ENCODE data around the gene TMED7.
"Not testable (repeated sequence)": the region's sequence is repeated elsewhere in the genome, so short reads cannot be mapped to it uniquely, and the experiment has no call there.

The TMED7 gene

DNA sequence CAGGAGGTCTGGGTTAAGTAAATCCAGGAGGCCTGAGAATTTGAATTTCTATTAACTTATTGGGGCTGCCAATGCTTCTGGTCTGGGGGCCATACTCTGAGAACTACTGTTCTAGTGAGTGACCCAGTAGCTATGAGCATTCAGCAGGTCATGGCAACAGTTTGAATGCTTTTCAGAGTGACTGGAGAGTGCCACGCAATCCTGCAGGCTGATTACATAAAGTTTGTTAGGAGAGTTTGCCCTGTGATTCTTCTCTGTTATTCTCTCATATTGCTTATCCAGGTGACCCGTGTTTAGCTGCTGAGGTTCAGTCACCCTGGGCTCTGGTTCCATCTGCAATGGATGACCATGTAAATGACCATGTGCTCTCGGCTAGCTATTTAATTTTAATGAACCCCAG is 22.2 kb upstream of the TMED7 start:
- Histone ChIP-seq H2AK5ac (ENCODE audit: low read depth, low read length) (no peak overlapping the region), H3K4me2 (ENCODE audit: insufficient read depth, low read length, poor library complexity, severe bottlenecking) (no peak overlapping the region), H4K8ac (ENCODE audit: low read depth, low read length) (no peak overlapping the region), H2BK5ac (ENCODE audit: low read length) (no peak overlapping the region), H3K18ac (ENCODE audit: low read length) (no peak overlapping the region), H2BK120ac (ENCODE audit: low read depth, low read length) (no peak overlapping the region), H3K9ac (ENCODE audit: low read depth, low read length, poor library complexity) (no peak overlapping the region), H2BK12ac (ENCODE audit: low read length) (no peak overlapping the region), H3K27ac (replicated peaks; ENCODE audit: low read length) (no peak overlapping the region), H3K36me3 (replicated peaks in 1 of 2; ENCODE audit: control insufficient read depth in 2 of 2, insufficient read depth in 2 of 2, low read length in 2 of 2) (no peaks in the 10 kb centered on the region), H3K14ac (ENCODE audit: low read length) (no peak overlapping the region), H2AFZ (ENCODE audit: low read length) (no peak overlapping the region), H3K4me3 (ENCODE audit: low read length in 2 of 2) (no peak overlapping the region), H3K27me3 (ENCODE audit: control insufficient read depth in 3 of 3, insufficient read depth in 3 of 3, low read depth in 1 of 3, low read length in 3 of 3) (no peaks in the 10 kb centered on the region), H2BK15ac (ENCODE audit: low read length) (no peak overlapping the region), H3K9me3 (replicated peaks in 1 of 2; ENCODE audit: control insufficient read depth in 2 of 2, insufficient read depth in 1 of 2, low read depth in 1 of 2, low read length in 2 of 2) (no peaks in the 10 kb centered on the region), H3K4ac (ENCODE audit: low read length) (no peak overlapping the region), H3K79me1 (ENCODE audit: low read depth, low read length) (no peaks in the 10 kb centered on the region), H3K23ac (ENCODE audit: low read depth, low read length, poor library complexity) (no peak overlapping the region), H4K91ac (ENCODE audit: low read depth, low read length, poor library complexity) (no peak overlapping the region), H3K4me1 (ENCODE audit: control insufficient read depth in 2 of 2, insufficient read depth in 1 of 2, low read depth in 1 of 2, low read length in 2 of 2) (no peaks in the 10 kb centered on the region)
- DNase-seq (ENCODE audit: low spot score) = no peak
- WGBS, 2 donors (ENCODE audit: extremely low coverage in 2 of 2, insufficient read length in 2 of 2, insufficient replicate concordance in 1 of 2) = no CpG with 5 or more reads among the region's 3 CpGs

DNA sequence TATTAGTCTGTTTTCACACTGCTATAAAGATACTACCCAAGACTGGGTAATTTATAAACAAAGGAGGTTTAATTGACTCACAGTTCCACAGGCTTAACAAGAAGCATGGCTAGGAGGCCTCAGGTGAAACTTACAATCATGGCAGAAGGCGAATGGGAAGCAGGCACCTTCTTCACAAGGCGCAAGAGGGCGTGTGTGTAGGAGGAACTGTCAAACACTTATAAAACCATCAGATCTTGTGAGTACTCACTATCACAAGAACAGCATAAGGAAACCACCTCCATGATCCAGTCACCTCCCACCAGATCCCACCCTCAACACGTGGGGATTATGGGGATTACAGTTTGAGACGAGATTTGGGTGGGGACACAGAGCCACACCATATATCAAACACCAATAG is 19.6 kb upstream of the TMED7 start:
- not testable (repeated sequence) for H2BK5ac ChIP-seq (ENCODE audit: low read length); H3K79me1 ChIP-seq (ENCODE audit: low read depth, low read length); H2BK12ac ChIP-seq (ENCODE audit: low read length); H3K9me3 ChIP-seq (replicated peaks in 1 of 2; ENCODE audit: control insufficient read depth in 2 of 2, insufficient read depth in 1 of 2, low read depth in 1 of 2, low read length in 2 of 2); H2BK15ac ChIP-seq (ENCODE audit: low read length); H3K36me3 ChIP-seq (replicated peaks in 1 of 2; ENCODE audit: control insufficient read depth in 2 of 2, insufficient read depth in 2 of 2, low read length in 2 of 2); DNase-seq (ENCODE audit: low spot score); H3K4ac ChIP-seq (ENCODE audit: low read length); H2AFZ ChIP-seq (ENCODE audit: low read length); H2BK120ac ChIP-seq (ENCODE audit: low read depth, low read length); H3K9ac ChIP-seq (ENCODE audit: low read depth, low read length, poor library complexity); H3K23ac ChIP-seq (ENCODE audit: low read depth, low read length, poor library complexity); H3K4me3 ChIP-seq (ENCODE audit: low read length in 2 of 2); H3K4me1 ChIP-seq (ENCODE audit: control insufficient read depth in 2 of 2, insufficient read depth in 1 of 2, low read depth in 1 of 2, low read length in 2 of 2); H3K27me3 ChIP-seq (ENCODE audit: control insufficient read depth in 3 of 3, insufficient read depth in 3 of 3, low read depth in 1 of 3, low read length in 3 of 3); H3K4me2 ChIP-seq (ENCODE audit: insufficient read depth, low read length, poor library complexity, severe bottlenecking); H2AK5ac ChIP-seq (ENCODE audit: low read depth, low read length); H3K14ac ChIP-seq (ENCODE audit: low read length); H4K91ac ChIP-seq (ENCODE audit: low read depth, low read length, poor library complexity); H4K8ac ChIP-seq (ENCODE audit: low read depth, low read length); H3K27ac ChIP-seq (replicated peaks; ENCODE audit: low read length); H3K18ac ChIP-seq (ENCODE audit: low read length)
- WGBS, 2 donors (ENCODE audit: extremely low coverage in 2 of 2, insufficient read length in 2 of 2, insufficient replicate concordance in 1 of 2) = no CpG with 5 or more reads among the region's 5 CpGs

DNA sequence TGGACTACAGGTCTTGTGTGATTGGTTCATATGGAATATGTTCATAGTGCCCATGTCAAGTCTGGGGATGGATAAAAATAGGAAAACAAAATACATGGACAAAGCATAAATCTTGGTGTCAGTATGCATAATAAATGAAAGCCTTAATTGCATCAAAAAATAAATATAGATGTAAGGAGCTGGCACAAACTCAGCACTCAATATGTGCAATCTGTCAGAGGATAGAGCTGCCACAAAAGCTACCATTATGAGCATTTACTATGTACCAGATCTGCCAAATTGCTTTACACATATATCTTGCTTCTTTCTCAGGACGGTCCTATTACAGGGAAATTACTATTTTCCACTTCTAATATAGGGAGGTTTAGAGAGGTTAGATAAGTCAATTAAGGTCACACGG is 18.2 kb upstream of the TMED7 start:
- H3K79me1 ChIP-seq (ENCODE audit: low read depth, low read length) = no peaks in the 10 kb centered on the region
- H2BK120ac ChIP-seq (ENCODE audit: low read depth, low read length) = no peak overlapping the region
- H3K9me3 ChIP-seq (replicated peaks in 1 of 2; ENCODE audit: control insufficient read depth in 2 of 2, insufficient read depth in 1 of 2, low read depth in 1 of 2, low read length in 2 of 2) = no peaks in the 10 kb centered on the region
- WGBS, 2 donors (ENCODE audit: extremely low coverage in 2 of 2, insufficient read length in 2 of 2, insufficient replicate concordance in 1 of 2) = no CpG with 5 or more reads among the region's 2 CpGs
- no peak for DNase-seq (ENCODE audit: low spot score)
- no peak overlapping the region for H3K4me2 ChIP-seq (ENCODE audit: insufficient read depth, low read length, poor library complexity, severe bottlenecking)
- H4K91ac ChIP-seq (ENCODE audit: low read depth, low read length, poor library complexity) = no peak overlapping the region
- H3K14ac ChIP-seq (ENCODE audit: low read length) = no peak overlapping the region
- no peak overlapping the region for H3K4me3 ChIP-seq (ENCODE audit: low read length in 2 of 2)
- no peak overlapping the region for H3K27ac ChIP-seq (replicated peaks; ENCODE audit: low read length)
- no peak overlapping the region for H3K4ac ChIP-seq (ENCODE audit: low read length)
- no peak overlapping the region for H2AFZ ChIP-seq (ENCODE audit: low read length)
- H2AK5ac ChIP-seq (ENCODE audit: low read depth, low read length) = no peak overlapping the region
- no peaks in the 10 kb centered on the region for H3K36me3 ChIP-seq (replicated peaks in 1 of 2; ENCODE audit: control insufficient read depth in 2 of 2, insufficient read depth in 2 of 2, low read length in 2 of 2)
- no peak overlapping the region for H4K8ac ChIP-seq (ENCODE audit: low read depth, low read length)
- no peaks in the 10 kb centered on the region for H3K4me1 ChIP-seq (ENCODE audit: control insufficient read depth in 2 of 2, insufficient read depth in 1 of 2, low read depth in 1 of 2, low read length in 2 of 2)
- H3K18ac ChIP-seq (ENCODE audit: low read length) = no peak overlapping the region
- H2BK5ac ChIP-seq (ENCODE audit: low read length) = no peak overlapping the region
- no peak overlapping the region for H3K9ac ChIP-seq (ENCODE audit: low read depth, low read length, poor library complexity)
- no peak overlapping the region for H3K23ac ChIP-seq (ENCODE audit: low read depth, low read length, poor library complexity)
- no peaks in the 10 kb centered on the region for H3K27me3 ChIP-seq (ENCODE audit: control insufficient read depth in 3 of 3, insufficient read depth in 3 of 3, low read depth in 1 of 3, low read length in 3 of 3)
- no peak overlapping the region for H2BK12ac ChIP-seq (ENCODE audit: low read length)
- no peak overlapping the region for H2BK15ac ChIP-seq (ENCODE audit: low read length)

DNA sequence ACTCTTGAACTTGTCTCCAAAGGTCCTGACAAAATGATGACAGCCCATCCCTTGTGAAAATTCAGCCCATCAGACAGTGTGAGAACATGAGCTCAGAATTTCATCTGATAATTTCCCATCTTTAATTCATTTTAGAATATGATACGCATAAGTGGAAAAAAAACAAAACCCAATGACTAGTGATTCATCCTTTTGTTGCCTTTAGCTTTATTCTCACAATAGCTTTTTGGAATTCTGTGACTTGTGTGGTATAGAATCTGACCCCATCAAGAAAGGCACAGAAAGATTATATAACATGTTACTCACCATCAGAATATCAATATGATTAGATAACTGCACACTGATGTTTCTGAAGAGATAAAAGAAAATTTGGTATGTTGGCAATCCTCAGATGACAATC is 16.1 kb upstream of the TMED7 start:
- no peak overlapping the region for H2AFZ ChIP-seq (ENCODE audit: low read length)
- H3K18ac ChIP-seq (ENCODE audit: low read length) = no peak overlapping the region
- no peaks in the 10 kb centered on the region for H3K79me1 ChIP-seq (ENCODE audit: low read depth, low read length)
- H3K4me1 ChIP-seq (ENCODE audit: control insufficient read depth in 2 of 2, insufficient read depth in 1 of 2, low read depth in 1 of 2, low read length in 2 of 2) = peaks cover 2 to 3% of the 10 kb centered on the region in 2 donors
- no peak overlapping the region for H4K8ac ChIP-seq (ENCODE audit: low read depth, low read length)
- H3K23ac ChIP-seq (ENCODE audit: low read depth, low read length, poor library complexity) = no peak overlapping the region
- DNase-seq (ENCODE audit: low spot score) = no peak
- H2BK120ac ChIP-seq (ENCODE audit: low read depth, low read length) = no peak overlapping the region
- no peak overlapping the region for H3K27ac ChIP-seq (replicated peaks; ENCODE audit: low read length)
- no peaks in the 10 kb centered on the region for H3K9me3 ChIP-seq (replicated peaks in 1 of 2; ENCODE audit: control insufficient read depth in 2 of 2, insufficient read depth in 1 of 2, low read depth in 1 of 2, low read length in 2 of 2)
- no peak overlapping the region for H3K4ac ChIP-seq (ENCODE audit: low read length)
- no peak overlapping the region for H2BK15ac ChIP-seq (ENCODE audit: low read length)
- H3K4me3 ChIP-seq (ENCODE audit: low read length in 2 of 2) = no peak overlapping the region
- no peak overlapping the region for H2AK5ac ChIP-seq (ENCODE audit: low read depth, low read length)
- H3K27me3 ChIP-seq (ENCODE audit: control insufficient read depth in 3 of 3, insufficient read depth in 3 of 3, low read depth in 1 of 3, low read length in 3 of 3) = no peaks in the 10 kb centered on the region
- H4K91ac ChIP-seq (ENCODE audit: low read depth, low read length, poor library complexity) = no peak overlapping the region
- H2BK12ac ChIP-seq (ENCODE audit: low read length) = no peak overlapping the region
- no peak overlapping the region for H3K4me2 ChIP-seq (ENCODE audit: insufficient read depth, low read length, poor library complexity, severe bottlenecking)
- H3K9ac ChIP-seq (ENCODE audit: low read depth, low read length, poor library complexity) = no peak overlapping the region
- no peak overlapping the region for H3K14ac ChIP-seq (ENCODE audit: low read length)
- no CpG with 5 or more reads among the region's 1 CpG for WGBS, 2 donors (ENCODE audit: extremely low coverage in 2 of 2, insufficient read length in 2 of 2, insufficient replicate concordance in 1 of 2)
- H3K36me3 ChIP-seq (replicated peaks in 1 of 2; ENCODE audit: control insufficient read depth in 2 of 2, insufficient read depth in 2 of 2, low read length in 2 of 2) = no peaks in the 10 kb centered on the region
- no peak overlapping the region for H2BK5ac ChIP-seq (ENCODE audit: low read length)

Measured in neuronal stem cell (in vitro differentiated cells).